Endothelial cell of umbilical vein (primary cell): ENCODE data around the gene VPS25. TPM values are rescaled to one million over a fixed set of nuclear protein-coding genes. Genes with fewer than 3 reads are reported as not detected.

Experiments used
- BruUV-seq: library from RNA; stranded (reverse); fragments of 400-500 nt; replicated peaks from 2 replicates; lab custom pipeline; 2021; lab: Mats Ljungman, UMichigan
- CTCF ChIA-PET: fragments of 300-600, 350-600 bp; sonication (Branson Sonifier 250); formaldehyde crosslinking; loops from one replicate; lab custom pipeline; 2021; ENCODE audit warnings: antibody characterized with exemption, inconsistent platforms; lab: Charles Lee
- POLR2A ChIA-PET: fragments of 300-600, 350-600 bp; sonication (Branson Sonifier 250); formaldehyde crosslinking; loops from one replicate; lab custom pipeline; 2021; ENCODE audit warnings: antibody characterized with exemption, inconsistent platforms; lab: Charles Lee
- DNase-seq: peaks from one replicate; pipeline ENCODE4 v3.0.0-alpha.2; 2011; ENCODE audit warnings: low read depth, low spot score
- FAIRE-seq: peaks from 2 replicates; lab custom pipeline; 2011; peaks lifted over from hg19 to GRCh38; lab: Jason Lieb, UNC
- H2AFZ ChIP-seq: 2 replicates; pipeline ENCODE4 v1.6.0; 2012; ENCODE audit warnings: low read depth, low read length, control low read depth, inconsistent platforms
- H3K27ac ChIP-seq: 2 replicates; pipeline ENCODE4 v1.5.1; 2011; ENCODE audit warnings: low read depth, mild to moderate bottlenecking, control low read depth, low read length, moderate library complexity; ENCODE audit not compliant: insufficient read depth
- H3K27me3 ChIP-seq, 2 experiments: 2 replicates each; pipeline versions ENCODE4 v1.6.0 to v1.6.1; 2011; ENCODE audit warnings: low read length in 2 of 2, mixed read lengths in 1 of 2; ENCODE audit not compliant: control insufficient read depth in 2 of 2, insufficient read depth in 2 of 2
- H3K36me3 ChIP-seq, 2 experiments: 2 replicates in 1 of 2; 3 replicates in 1 of 2; pipeline ENCODE4 v1.5.1; 2011; ENCODE audit warnings: low read length in 2 of 2, mild to moderate bottlenecking in 1 of 2, moderate library complexity in 1 of 2; ENCODE audit not compliant: control insufficient read depth in 2 of 2, insufficient read depth in 2 of 2; ENCODE audit errors: extremely low read depth in 1 of 2
- H3K4me1 ChIP-seq: 3 replicates; pipeline ENCODE4 v1.5.1; 2011; ENCODE audit warnings: mild to moderate bottlenecking, low read length; ENCODE audit not compliant: control insufficient read depth, insufficient read depth; ENCODE audit errors: extremely low read depth
- H3K4me2 ChIP-seq: 2 replicates; pipeline ENCODE4 v1.6.1; 2011; ENCODE audit warnings: low read length, control low read depth, mixed read lengths; ENCODE audit not compliant: insufficient read depth
- H3K4me3 ChIP-seq, 3 experiments: fragments of 200-600 bp in 1 of 3; sonication (generic), shearing (Covaris generic) in 1 of 3; replicated peaks in 1 of 3; 2 replicates each; pipeline ENCODE4 v1.5.1; 2011 to 2016; ENCODE audit warnings: control low read depth in 3 of 3, low read length in 3 of 3, mild to moderate bottlenecking in 2 of 3, inconsistent platforms in 1 of 3, low read depth in 1 of 3, moderate library complexity in 1 of 3; ENCODE audit not compliant: insufficient read depth in 1 of 3
- H3K79me2 ChIP-seq: 2 replicates; pipeline ENCODE4 v1.6.0; 2012; ENCODE audit warnings: low read length, inconsistent platforms; ENCODE audit not compliant: control insufficient read depth, insufficient read depth
- H3K9ac ChIP-seq: replicated peaks from 2 replicates; pipeline ENCODE3; 2011; ENCODE audit warnings: low read length, control low read depth; ENCODE audit not compliant: insufficient read depth; ENCODE audit errors: extremely low read depth
- H3K9me1 ChIP-seq: replicated peaks from 3 replicates; pipeline ENCODE4 v1.6.0; 2011; ENCODE audit warnings: mild to moderate bottlenecking, low read length; ENCODE audit not compliant: control insufficient read depth, insufficient read depth; ENCODE audit errors: extremely low read depth
- H3K9me3 ChIP-seq: replicated peaks from 2 replicates; pipeline ENCODE4 v1.5.1; 2012; ENCODE audit warnings: low read length, inconsistent platforms; ENCODE audit not compliant: control insufficient read depth, insufficient read depth
- H4K20me1 ChIP-seq: replicated peaks from 2 replicates; pipeline ENCODE3; 2011; ENCODE audit warnings: mild to moderate bottlenecking, low read length; ENCODE audit not compliant: control insufficient read depth, insufficient read depth; ENCODE audit errors: extremely low read depth
- CTCF ChIP-seq, 2 donors: IDR thresholded peaks; 1 replicate in 1 of 2; 2 replicates in 1 of 2; pipeline ENCODE4 v1.5.1; 2011; ENCODE audit warnings: low read length in 2 of 2, mild to moderate bottlenecking in 2 of 2, moderate library complexity in 2 of 2, control low read depth in 1 of 2, inconsistent platforms in 1 of 2, low read depth in 1 of 2; ENCODE audit not compliant: insufficient read depth in 1 of 2; ENCODE audit errors: extremely low read depth in 1 of 2
- EZH2 ChIP-seq: IDR thresholded peaks from 2 replicates; pipeline ENCODE4 v1.6.1; 2012; ENCODE audit warnings: borderline replicate concordance, low read depth, mild to moderate bottlenecking, moderate library complexity, low read length, inconsistent platforms; ENCODE audit not compliant: severe bottlenecking
- FOS ChIP-seq: IDR thresholded peaks from 2 replicates; pipeline ENCODE4 v1.6.1; 2011; ENCODE audit warnings: mild to moderate bottlenecking, low read length, moderate library complexity, borderline replicate concordance; ENCODE audit not compliant: insufficient read depth
- GATA2 ChIP-seq: IDR thresholded peaks from 2 replicates; pipeline ENCODE4 v1.7.0; 2011; ENCODE audit warnings: low read depth, mild to moderate bottlenecking, moderate library complexity, mixed read lengths, low read length; ENCODE audit not compliant: insufficient read length, insufficient read depth
- JUN ChIP-seq: IDR thresholded peaks from 2 replicates; pipeline ENCODE4 v1.6.1; 2011; ENCODE audit warnings: borderline replicate concordance, low read depth; ENCODE audit not compliant: insufficient read length, insufficient read depth
- MAX ChIP-seq: IDR thresholded peaks from 2 replicates; pipeline ENCODE4 v1.6.1; 2011; ENCODE audit not compliant: insufficient read depth, insufficient read length
- MYC ChIP-seq: IDR thresholded peaks from one replicate; pipeline ENCODE4 v1.6.1; 2011; ENCODE audit warnings: mild to moderate bottlenecking, low read depth, low read length
- POLR2A ChIP-seq: IDR thresholded peaks from 2 replicates; pipeline ENCODE4 v1.6.1; 2012; ENCODE audit warnings: low read depth, mild to moderate bottlenecking, control low read depth, low read length
- POLR2AphosphoS5 ChIP-seq: IDR thresholded peaks from 2 replicates; pipeline ENCODE4 v1.6.1; 2012; ENCODE audit warnings: low read depth, mild to moderate bottlenecking, control low read depth, low read length, moderate library complexity; ENCODE audit not compliant: insufficient read depth
- dilution Hi-C: fragments of 300-500 bp; cut with MboI; formaldehyde crosslinking; loops from one replicate; pipeline ENCODE4 v1.15.0; 2019; ENCODE audit warnings: low sequenced_read_pairs; ENCODE audit not compliant: extremely low pct_ligation_motif_present
- intact Hi-C: fragments of 100-400 bp; cut with micrococcal nuclease; formaldehyde crosslinking; loops from one replicate; pipeline ENCODE4 v1.10.0; 2022
- polyA plus RNA-seq, 4 experiments: library from polyadenylated mRNA; depleted of rRNA in 3 of 4; stranded (reverse) in 3 of 4; unstranded in 1 of 4; fragments of >200 nt; gene quantifications; 2 replicates each; pipeline versions ENCODE4 v1.2.1 to v1.2.3, GENCODE V29; 2011 to 2012; ENCODE audit warnings: missing spikeins in 1 of 4
- total RNA-seq: library from RNA; stranded (reverse); gene quantifications from 2 replicates; pipeline ENCODE4 v1.2.3, GENCODE V29; 2021

The VPS25 gene
- total and polyA plus RNA-seq, 2 donors (not counting 3 experiments of a cell fraction or from before 2014, with no cell fraction given), result 45.0 to 86.8 TPM

- no peak overlapping the region for H2AFZ ChIP-seq
Measured at GRCh38 chr17:42774066-42774745, 957 bp downstream of the VPS25 start.

GRCh38 chr17:42775534-42776098 is 2.4 kb downstream of the VPS25 start:
- Histone ChIP-seq H3K9ac (no peak overlapping the region), H3K4me3 (no peak overlapping the region), H3K9me1 (no peaks in the 10 kb centered on the region), H3K4me2 (no peak overlapping the region), H2AFZ (no peak overlapping the region), H3K27me3 (no peaks in the 10 kb centered on the region), H3K36me3 (peaks cover 0 to 8% of the 10 kb centered on the region in 2 experiments), H3K79me2 (no peaks in the 10 kb centered on the region), H3K4me1 (peaks cover 30% of the 10 kb centered on the region), H3K27ac (no peak overlapping the region), H3K9me3 (no peaks in the 10 kb centered on the region), H4K20me1 (no peaks in the 10 kb centered on the region)
- FAIRE-seq (peak; percentile 61), DNase-seq (peak; percentile 21)
- intact Hi-C loops (loop anchor here (2.0 kb wide), 1 partner anchor 55 kb away; no protein-coding TSS in a partner anchor), dilution Hi-C loops (no loop called here)
- POLR2A ChIA-PET, result no interaction called here
- BruUV-seq, result no TSS peak
- CTCF ChIA-PET, result interaction anchor here (4.8 kb wide), 1 partner anchor 13 kb away, joined by 53 read pairs; no protein-coding TSS in a partner anchor
- no peak for TF ChIP-seq EZH2
- no peak for TF ChIP-seq MAX
- no peak for TF ChIP-seq GATA2
- TF ChIP-seq POLR2AphosphoS5, result no peak
- TF ChIP-seq POLR2A, result no peak
- no peak for TF ChIP-seq JUN
- no peak for TF ChIP-seq CTCF (IDR thresholded peaks at IDR 0.05; ENCODE audit: extremely low read depth in 1 of 2, insufficient read depth in 1 of 2, low read depth in 1 of 2, low read length in 2 of 2)
- TF ChIP-seq MYC, result no peak
- no peak for TF ChIP-seq FOS

More at GRCh38 chr17:42774066-42774745, 957 bp downstream of the VPS25 start:
- peaks cover 26% of the 10 kb centered on the region for H3K4me1 ChIP-seq
- FAIRE-seq, result peak; percentile 80
- H3K36me3 ChIP-seq, result peaks cover 0 to 7% of the 10 kb centered on the region in 2 experiments
- dilution Hi-C loops, result no loop called here
- H4K20me1 ChIP-seq, result no peaks in the 10 kb centered on the region
- H3K27me3 ChIP-seq, result no peaks in the 10 kb centered on the region
- CTCF ChIA-PET, result interaction anchor here (0.8 to 4.8 kb wide), 11 partner anchors 8 to 196 kb away, joined by 3 to 53 read pairs (median 5); partner anchors contain the start of genes BECN1, CNTD1, COA3 and PSMC3IP
- no peaks in the 10 kb centered on the region for H3K79me2 ChIP-seq
- peak overlapping the region; percentile 15 to 71 (median 68) for H3K4me3 ChIP-seq
- intact Hi-C loops, result loop anchor here (1.0 to 2.0 kb wide), 2 partner anchors 24 to 53 kb away; partner anchors contain the start of genes CNTD1 and COA3
- H3K9ac ChIP-seq, result peak overlapping the region; percentile 67
- no peak for DNase-seq
- H3K9me3 ChIP-seq, result no peaks in the 10 kb centered on the region
- H3K4me2 ChIP-seq, result peak overlapping the region; percentile 25
- BruUV-seq, result no TSS peak
- POLR2A ChIA-PET, result interaction anchor here (1.4 to 1.5 kb wide), 2 partner anchors 11 kb away, joined by 4 to 6 read pairs; no protein-coding TSS in a partner anchor
- H3K27ac ChIP-seq, result peak overlapping the region; percentile 73
- no peaks in the 10 kb centered on the region for H3K9me1 ChIP-seq
- peak; percentile 74 for TF ChIP-seq FOS
- peak; percentile 25 for TF ChIP-seq JUN
- no peak for TF ChIP-seq MAX
